ENCODE data around the gene RBMS1.

RBMS1 gene

DNA sequence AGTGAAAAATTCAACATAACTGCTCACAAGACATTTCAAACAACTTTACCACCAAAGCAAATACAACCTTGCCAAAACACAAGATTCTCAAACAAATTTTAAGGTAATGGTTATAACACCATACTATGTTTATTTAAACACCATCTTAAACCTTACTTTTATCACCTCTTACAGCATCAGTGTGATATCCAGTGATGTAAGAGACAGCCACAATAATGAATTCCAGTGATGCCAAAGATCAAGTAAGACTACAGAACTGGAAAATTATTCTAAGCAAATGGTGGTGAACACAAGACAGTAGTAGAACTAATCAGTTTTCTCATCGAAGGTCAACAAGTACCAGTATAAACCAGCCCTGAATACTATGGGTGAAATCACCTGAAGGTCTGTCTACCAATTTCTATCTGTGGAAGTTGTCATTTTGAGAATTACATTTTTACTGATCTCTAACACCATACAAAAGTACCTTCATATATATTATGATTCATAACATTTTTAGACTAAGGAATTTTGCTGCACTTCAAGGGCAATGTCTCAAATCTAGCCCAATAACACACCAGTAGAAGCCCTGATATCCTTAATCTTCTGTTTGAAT lies 146.2 kb downstream of the RBMS1 start:
- Mint-ChIP-seq H3K4me3 (no peak overlapping the region), H3K9me3 (no peaks in the 10 kb centered on the region), H3K4me1 (peaks cover 74% of the 10 kb centered on the region), H3K27me3 (no peaks in the 10 kb centered on the region), H3K27ac (no peak overlapping the region)
- ATAC-seq (peak; percentile 48), DNase-seq (no peak)

GRCh38 chr2:160345071-160345764 lies 148.4 kb downstream of the RBMS1 start:
- Mint-ChIP-seq H3K27me3 (no peaks in the 10 kb centered on the region), H3K9me3 (no peaks in the 10 kb centered on the region), H3K4me1 (peaks cover 75% of the 10 kb centered on the region), H3K4me3 (peak overlapping the region; percentile 70 to 93), H3K27ac (peak overlapping the region; percentile 84 to 93)
- ATAC-seq (peak; percentile 82), DNase-seq (no peak)

DNA sequence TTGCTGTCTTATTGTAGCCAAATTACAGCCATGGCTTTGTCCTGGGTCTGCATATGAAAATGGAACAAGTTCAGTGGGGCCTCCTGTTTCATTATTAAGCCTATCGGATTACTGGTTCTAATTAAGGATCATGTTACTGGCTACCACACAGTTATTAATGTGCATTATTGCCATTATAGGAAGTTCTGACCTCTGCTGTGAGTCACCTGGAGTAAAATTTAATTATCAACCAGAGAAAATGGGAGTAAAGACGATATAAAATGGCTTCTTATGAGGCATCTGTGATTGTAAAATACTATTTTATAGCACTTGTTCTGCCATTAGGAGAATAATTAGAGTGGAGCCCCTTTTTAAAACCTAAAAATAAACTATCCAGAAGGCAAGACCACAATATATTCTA lies 150.2 kb downstream of the RBMS1 start:
- DNase-seq (no peak), ATAC-seq (no peak)
- Mint-ChIP-seq H3K4me3 (no peak overlapping the region), H3K4me1 (peaks cover 80% of the 10 kb centered on the region), H3K27me3 (no peaks in the 10 kb centered on the region), H3K9me3 (no peaks in the 10 kb centered on the region), H3K27ac (no peak overlapping the region)

DNA sequence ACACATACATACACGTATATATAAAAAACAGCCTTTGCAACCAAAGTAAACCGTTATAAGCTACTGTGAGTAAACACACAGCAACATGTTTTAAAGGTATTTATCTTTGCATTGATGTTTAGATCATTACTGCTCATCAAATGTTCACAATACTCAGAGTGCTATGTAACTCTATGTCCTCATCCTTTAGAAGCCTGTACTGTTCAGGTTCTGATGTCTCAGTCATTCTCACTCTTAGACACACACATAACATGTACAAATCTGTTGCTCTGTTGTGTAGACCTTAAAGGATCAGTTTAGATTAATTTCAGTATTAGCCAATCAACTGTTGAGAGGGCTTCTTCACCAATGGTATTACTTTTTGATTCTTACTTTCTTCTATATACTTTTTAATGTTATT lies 153.9 kb downstream of the RBMS1 start:
- H3K27ac Mint-ChIP-seq: no peak overlapping the region
- no peaks in the 10 kb centered on the region for H3K27me3 Mint-ChIP-seq
- no peaks in the 10 kb centered on the region for H3K9me3 Mint-ChIP-seq
- DNase-seq (no peak), ATAC-seq (peak; percentile 45)
- peaks cover 74% of the 10 kb centered on the region for H3K4me1 Mint-ChIP-seq
- no peak overlapping the region for H3K4me3 Mint-ChIP-seq

DNA sequence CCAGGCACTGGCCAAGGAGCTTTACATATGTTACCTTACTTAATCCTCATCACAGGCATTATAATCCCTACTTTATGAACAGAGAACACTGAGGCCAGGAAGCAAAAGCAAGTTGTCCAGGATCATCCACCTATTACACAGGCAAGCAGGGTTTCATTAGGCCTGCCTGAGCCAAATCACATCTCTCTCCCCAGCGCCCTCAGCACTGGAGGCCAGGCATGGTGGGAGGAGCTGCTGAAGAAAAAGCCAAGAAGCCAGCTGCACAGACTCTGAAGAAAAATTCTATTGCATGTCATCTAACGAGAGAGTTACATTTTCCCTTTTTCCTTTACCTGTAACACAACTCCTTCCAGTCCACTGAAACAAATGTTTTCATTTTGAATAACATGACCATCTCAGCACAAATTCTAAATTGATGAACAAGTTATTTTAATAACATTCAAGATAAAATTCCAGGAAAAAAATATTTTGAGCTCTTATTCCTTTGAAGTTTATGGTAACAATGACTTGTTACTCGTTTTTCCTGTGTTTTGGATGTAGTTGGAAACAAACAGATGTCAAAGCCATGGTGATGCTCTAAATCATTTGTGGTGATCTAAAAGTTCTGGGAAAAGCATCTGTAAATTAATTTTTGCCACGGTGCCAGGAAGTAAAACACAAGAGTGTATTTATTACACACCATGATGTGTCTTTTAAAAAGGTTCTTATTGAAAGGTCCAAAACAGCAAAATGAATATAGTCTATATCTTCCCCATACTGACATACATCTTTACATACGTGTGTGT lies 154.5 kb downstream of the RBMS1 start:
- H3K27me3 Mint-ChIP-seq: no peaks in the 10 kb centered on the region
- peaks cover 74% of the 10 kb centered on the region for H3K4me1 Mint-ChIP-seq
- H3K9me3 Mint-ChIP-seq: no peaks in the 10 kb centered on the region
- H3K4me3 Mint-ChIP-seq: no peak overlapping the region
- ATAC-seq (no peak), DNase-seq (no peak)
- peak overlapping the region; percentile 48 to 58 for H3K27ac Mint-ChIP-seq

GRCh38 chr2:160337728-160338127 lies 155.9 kb downstream of the RBMS1 start:
- no peak for DNase-seq
- no peak overlapping the region for H3K4me3 Mint-ChIP-seq
- no peak overlapping the region for H3K27ac Mint-ChIP-seq
- no peak for ATAC-seq
- H3K9me3 Mint-ChIP-seq: no peaks in the 10 kb centered on the region
- H3K27me3 Mint-ChIP-seq: no peaks in the 10 kb centered on the region
- peaks cover 75% of the 10 kb centered on the region for H3K4me1 Mint-ChIP-seq

DNA sequence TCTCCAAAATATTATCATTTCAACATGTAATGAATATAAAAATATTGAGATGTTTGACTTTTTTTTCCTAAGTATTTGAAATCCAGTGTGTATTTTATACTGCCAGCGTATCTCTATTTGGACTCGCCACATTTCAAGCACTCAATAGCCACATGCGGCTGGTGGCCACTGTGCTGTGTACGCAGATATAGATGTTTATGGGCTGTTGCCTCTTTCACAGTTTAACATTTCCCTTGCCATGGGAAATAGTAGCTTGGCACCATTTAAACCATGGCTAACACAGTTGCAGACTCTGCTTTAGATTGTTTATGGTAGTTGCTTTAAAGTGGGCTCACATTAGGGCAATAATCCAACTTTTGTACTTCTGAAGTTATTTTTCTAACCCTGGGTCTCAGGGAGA lies 157.0 kb downstream of the RBMS1 start:
- ATAC-seq (no peak), DNase-seq (no peak)
- Mint-ChIP-seq H3K9me3 (no peaks in the 10 kb centered on the region), H3K27ac (no peak overlapping the region), H3K4me1 (peaks cover 82% of the 10 kb centered on the region), H3K4me3 (no peak overlapping the region), H3K27me3 (no peaks in the 10 kb centered on the region)

DNA sequence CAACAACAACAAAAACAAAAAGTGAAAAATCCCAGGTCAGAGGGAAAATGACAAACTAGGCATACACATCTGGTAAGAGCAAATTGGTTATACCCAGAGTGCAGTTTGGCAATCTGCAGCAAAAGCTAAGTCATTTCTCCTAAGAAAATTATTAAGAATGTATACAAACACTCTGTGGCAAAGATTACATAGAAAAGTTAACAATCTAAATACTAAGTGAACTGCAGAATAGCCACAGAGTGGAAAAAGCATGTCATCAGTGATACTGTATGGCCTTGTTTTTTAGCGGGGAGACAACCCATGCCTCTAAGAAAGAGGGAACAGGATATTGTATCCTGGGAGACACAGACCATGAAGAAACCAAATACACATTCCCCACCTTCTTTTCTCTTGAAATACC lies 157.5 kb downstream of the RBMS1 start:
- Mint-ChIP-seq H3K4me1 (peaks cover 84% of the 10 kb centered on the region), H3K4me3 (no peak overlapping the region), H3K27me3 (no peaks in the 10 kb centered on the region), H3K9me3 (no peaks in the 10 kb centered on the region), H3K27ac (no peak overlapping the region)
- ATAC-seq (peak; percentile 44), DNase-seq (no peak)

DNA sequence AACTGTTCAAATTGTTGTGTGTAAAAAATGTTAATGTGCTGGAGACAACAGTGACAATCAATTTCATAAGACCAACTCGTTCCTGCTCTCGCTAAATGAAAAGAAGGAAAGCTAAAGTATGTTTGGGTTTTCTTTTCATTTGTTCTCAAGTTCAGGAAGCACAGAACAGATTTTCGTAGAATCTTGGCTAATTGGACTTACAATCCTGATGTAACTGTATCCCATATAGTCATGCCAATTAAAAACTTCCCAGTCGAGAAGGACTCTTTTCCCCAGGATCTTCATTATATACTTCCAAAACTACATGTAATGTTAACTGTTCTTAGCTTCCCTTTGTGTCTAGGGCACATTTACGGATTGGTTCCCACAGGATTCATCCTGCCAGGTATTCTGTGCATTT lies 158.2 kb downstream of the RBMS1 start:
- DNase-seq (no peak), ATAC-seq (no peak)
- Mint-ChIP-seq H3K4me1 (peaks cover 88% of the 10 kb centered on the region), H3K4me3 (no peak overlapping the region), H3K27me3 (no peaks in the 10 kb centered on the region), H3K27ac (no peak overlapping the region), H3K9me3 (no peaks in the 10 kb centered on the region)

- Mint-ChIP-seq H3K27ac (no peak overlapping the region), H3K4me1 (peaks cover 92% of the 10 kb centered on the region), H3K9me3 (no peaks in the 10 kb centered on the region), H3K4me3 (peak overlapping the region in 1 of 2 donors; percentile 36), H3K27me3 (no peaks in the 10 kb centered on the region)
- peak in 1 of 2 donors; percentile 18 for DNase-seq
- ATAC-seq: peak; percentile 66
Measured at GRCh38 chr2:160334028-160334741, 159.4 kb downstream of the RBMS1 start.

- no peak for DNase-seq
- peak overlapping the region in 1 of 2 donors; percentile 10 for H3K4me3 Mint-ChIP-seq
- H3K4me1 Mint-ChIP-seq: peaks cover 92% of the 10 kb centered on the region
- no peak for ATAC-seq
- no peaks in the 10 kb centered on the region for H3K27me3 Mint-ChIP-seq
- peak overlapping the region in 1 of 2 donors; percentile 87 for H3K27ac Mint-ChIP-seq
- H3K9me3 Mint-ChIP-seq: no peaks in the 10 kb centered on the region
Measured at GRCh38 chr2:160333324-160334027, 160.1 kb downstream of the RBMS1 start.

GRCh38 chr2:160332318-160332717 lies 161.3 kb downstream of the RBMS1 start:
- DNase-seq: no peak
- Mint-ChIP-seq H3K4me3 (peak overlapping the region; percentile 32 to 67), H3K9me3 (no peaks in the 10 kb centered on the region), H3K4me1 (peaks cover 95% of the 10 kb centered on the region), H3K27me3 (no peaks in the 10 kb centered on the region), H3K27ac (peak overlapping the region; percentile 77 to 94)
- ATAC-seq: no peak

DNA sequence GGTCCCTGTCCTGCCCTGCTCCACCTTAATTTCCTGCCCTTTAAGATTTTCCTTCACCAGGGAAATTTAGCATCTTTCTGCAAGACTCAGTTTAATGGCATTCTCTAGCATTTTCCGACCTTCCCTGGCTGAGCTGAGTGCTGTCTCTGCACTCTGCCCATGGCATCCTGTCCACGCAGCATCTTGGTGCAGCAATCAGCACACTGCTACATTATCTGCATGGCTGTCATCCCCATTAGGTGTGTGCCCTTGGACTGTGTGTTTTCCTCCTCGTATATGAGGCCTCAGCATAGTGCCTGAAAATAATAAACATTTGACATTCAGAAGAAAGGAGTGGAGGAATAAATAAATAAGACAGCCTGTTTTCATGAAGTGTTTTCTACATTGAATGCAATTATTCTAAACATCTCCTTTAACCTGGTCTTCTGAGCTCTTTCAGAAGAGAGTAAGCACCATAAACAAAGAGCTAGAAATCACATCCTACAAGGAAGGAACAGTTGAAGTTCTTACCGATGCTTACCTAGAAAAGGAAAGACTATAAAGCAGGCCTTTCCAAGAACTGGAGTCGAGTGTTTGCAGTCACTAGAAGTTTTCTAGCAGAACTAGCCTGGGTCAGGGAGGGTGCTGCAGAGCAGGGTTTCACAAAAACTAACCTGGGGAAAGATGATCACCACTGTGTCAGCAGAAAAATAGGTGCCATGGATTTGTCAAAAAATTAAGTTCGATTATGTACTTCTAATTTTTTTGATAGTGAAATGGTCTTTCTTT lies 162.2 kb downstream of the RBMS1 start:
- no peaks in the 10 kb centered on the region for H3K27me3 Mint-ChIP-seq
- ATAC-seq: no peak
- H3K27ac Mint-ChIP-seq: peak overlapping the region; percentile 54 to 78
- no peaks in the 10 kb centered on the region for H3K9me3 Mint-ChIP-seq
- H3K4me3 Mint-ChIP-seq: peak overlapping the region; percentile 7 to 13
- H3K4me1 Mint-ChIP-seq: peaks cover 94% of the 10 kb centered on the region
- no peak for DNase-seq

DNA sequence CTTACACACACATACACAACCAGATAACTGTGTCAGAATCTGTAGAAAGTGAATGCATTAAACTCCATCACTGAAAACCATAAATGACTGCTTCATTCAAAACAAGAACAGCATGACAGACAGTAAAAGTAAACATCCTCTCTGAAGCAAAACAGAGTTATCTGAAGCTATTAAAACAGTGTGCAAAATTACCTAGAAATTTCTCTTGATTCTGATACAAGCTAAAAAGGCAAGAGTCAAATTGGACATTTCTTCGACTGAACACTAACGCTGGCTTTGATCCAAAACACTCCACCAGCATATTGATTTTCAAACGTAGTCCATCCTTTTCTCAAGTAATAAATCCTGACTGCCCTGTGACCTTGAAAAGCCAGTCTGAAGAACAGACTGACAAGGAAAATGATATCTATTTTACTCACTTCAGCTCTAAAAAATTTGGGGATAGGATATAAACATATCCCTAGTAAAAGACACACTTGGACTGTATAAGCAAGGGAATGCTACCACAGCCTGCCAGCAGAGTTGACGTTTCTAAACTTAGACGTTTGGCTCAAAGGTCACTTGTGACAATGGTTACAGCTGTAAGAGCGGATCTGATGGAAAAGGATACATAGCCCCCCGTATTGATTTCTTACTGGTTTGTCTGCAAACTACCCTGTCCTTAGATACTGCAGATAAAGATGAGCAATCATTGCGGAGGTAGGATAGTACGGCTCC lies 164.6 kb downstream of the RBMS1 start:
- peaks cover 94% of the 10 kb centered on the region for H3K4me1 Mint-ChIP-seq
- no peaks in the 10 kb centered on the region for H3K9me3 Mint-ChIP-seq
- DNase-seq (no peak), ATAC-seq (peak; percentile 60)
- no peaks in the 10 kb centered on the region for H3K27me3 Mint-ChIP-seq
- H3K4me3 Mint-ChIP-seq: peak overlapping the region; percentile 65 to 67
- peak overlapping the region in 1 of 2 donors; percentile 47 for H3K27ac Mint-ChIP-seq

Measured in stimulated activated naive CD8-positive, alpha-beta T cell treated with anti-CD3 and anti-CD28 coated beads, Interleukin-15, amount 100 ng/mL, for 72 hours (primary cell).